H1 (cell line): Measurements from ENCODE around the gene KCP. TPM values are rescaled to one million over a fixed set of nuclear protein-coding genes. Genes with fewer than 3 reads are reported as not detected.
A peak's percentile ranks its signal among the peaks of the same experiment; 100 is the strongest.

ENCODE experiments used
- EZH2 ChIP-seq: fragments of 200-600 bp; sonication (generic); IDR thresholded peaks from 2 replicates; pipeline ENCODE4 v1.7.1; 2012; ENCODE audit warnings: low read depth, mild to moderate bottlenecking, moderate library complexity, low read length, inconsistent platforms; ENCODE audit not compliant: severe bottlenecking
- FOSL1 ChIP-seq: IDR thresholded peaks from 2 replicates; pipeline ENCODE4 v1.6.1; 2011; ENCODE audit warnings: mild to moderate bottlenecking, low read depth, low read length, moderate library complexity; ENCODE audit not compliant: insufficient read depth
- RAD21 ChIP-seq, 2 experiments: IDR thresholded peaks in 1 of 2; conservative IDR thresholded peaks in 1 of 2; 2 replicates each; pipeline ENCODE4 v1.6.1; 2011; ENCODE audit warnings: low read depth in 2 of 2, low read length in 2 of 2, improper control_type of control experiment in 1 of 2, inconsistent platforms in 1 of 2, mild to moderate bottlenecking in 1 of 2, moderate library complexity in 1 of 2
- polyA plus RNA-seq, 7 experiments: library from polyadenylated mRNA; depleted of rRNA in 3 of 7; stranded (reverse) in 5 of 7; unstranded in 2 of 7; fragments of >200 nt in 5 of 7; fragments of 200-250 nt in 2 of 7; gene quantifications; 1 replicate in 5 of 7; 2 replicates in 1 of 7; 4 replicates in 1 of 7; pipeline versions ENCODE4 v1.2.1 to v1.2.3, GENCODE V29; 2011 to 2013; ENCODE audit warnings: missing spikeins in 2 of 7, mixed read lengths in 2 of 7
- total RNA-seq: library from RNA; stranded (reverse); fragmentation: NEBNext Ultra II Directional; extraction: Animal tissue kit (Norgen Biotek cat#: 25700); gene quantifications from 2 replicates; pipeline ENCODE4 v1.2.1, GENCODE V29; 2021
- TF ChIP-seq, protein P1 (sequence below): fragments of 300-600 bp; sonication (generic); IDR thresholded peaks from 2 replicates; pipeline ENCODE4 v1.7.1; 2012; ENCODE audit warnings: low read length, moderate library complexity, mild to moderate bottlenecking, inconsistent platforms; ENCODE audit not compliant: insufficient replicate concordance
- TF ChIP-seq, protein P2 (sequence below): IDR thresholded peaks from 2 replicates; pipeline ENCODE4 v1.6.1; 2011; ENCODE audit warnings: low read depth, mild to moderate bottlenecking, low read length; ENCODE audit not compliant: insufficient read depth
- TF ChIP-seq, protein P3 (sequence below): IDR thresholded peaks from 2 replicates; pipeline ENCODE4 v1.6.1; 2011; ENCODE audit warnings: low read length, improper control_type of control experiment

KCP gene
- total and polyA plus RNA-seq, 2 of the 8 experiments (the other 6 are each of a cell fraction or from before 2014, with no cell fraction given), result 1.3 to 2.0 TPM

DNA sequence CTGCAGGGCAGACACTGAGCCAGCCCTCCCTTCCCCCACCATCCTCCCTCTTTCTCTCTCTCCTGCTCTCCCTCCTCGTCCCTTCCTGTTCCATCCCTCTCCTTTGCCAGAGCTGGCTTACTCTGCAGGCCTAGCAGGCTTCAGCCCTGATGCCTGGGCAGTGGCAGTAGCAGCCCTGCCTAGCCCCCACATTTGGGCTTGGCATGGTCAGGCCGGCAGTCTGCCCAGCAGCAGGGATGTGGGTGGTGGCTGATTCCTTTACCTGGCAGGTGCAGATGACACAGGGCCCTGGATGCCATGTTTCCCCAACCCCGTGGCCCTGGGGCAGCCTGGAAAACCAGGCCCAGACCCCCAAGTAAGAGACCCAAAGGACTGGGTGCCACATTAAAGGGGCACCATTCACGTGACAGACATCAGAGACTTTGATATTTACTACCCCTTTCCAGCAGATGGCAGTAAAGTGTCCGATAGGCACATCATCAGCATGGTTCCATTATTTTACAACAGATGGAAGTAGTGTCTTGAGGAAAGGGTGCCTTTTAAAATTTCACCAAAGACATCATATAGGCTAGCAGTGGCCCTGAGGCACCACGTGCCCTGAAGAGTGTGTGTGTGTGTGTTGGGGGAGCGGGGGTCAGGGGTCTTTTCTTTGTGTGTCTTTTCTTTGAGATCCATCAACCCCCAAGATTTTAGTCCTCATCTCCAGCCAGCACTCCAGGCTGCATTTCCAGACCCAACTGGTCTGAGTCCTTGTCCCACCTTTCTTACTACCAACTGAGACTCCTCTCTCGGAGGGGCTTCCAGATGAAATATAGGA, 5.9 kb downstream of the KCP start (continued):
- TF ChIP-seq, protein P1, sequence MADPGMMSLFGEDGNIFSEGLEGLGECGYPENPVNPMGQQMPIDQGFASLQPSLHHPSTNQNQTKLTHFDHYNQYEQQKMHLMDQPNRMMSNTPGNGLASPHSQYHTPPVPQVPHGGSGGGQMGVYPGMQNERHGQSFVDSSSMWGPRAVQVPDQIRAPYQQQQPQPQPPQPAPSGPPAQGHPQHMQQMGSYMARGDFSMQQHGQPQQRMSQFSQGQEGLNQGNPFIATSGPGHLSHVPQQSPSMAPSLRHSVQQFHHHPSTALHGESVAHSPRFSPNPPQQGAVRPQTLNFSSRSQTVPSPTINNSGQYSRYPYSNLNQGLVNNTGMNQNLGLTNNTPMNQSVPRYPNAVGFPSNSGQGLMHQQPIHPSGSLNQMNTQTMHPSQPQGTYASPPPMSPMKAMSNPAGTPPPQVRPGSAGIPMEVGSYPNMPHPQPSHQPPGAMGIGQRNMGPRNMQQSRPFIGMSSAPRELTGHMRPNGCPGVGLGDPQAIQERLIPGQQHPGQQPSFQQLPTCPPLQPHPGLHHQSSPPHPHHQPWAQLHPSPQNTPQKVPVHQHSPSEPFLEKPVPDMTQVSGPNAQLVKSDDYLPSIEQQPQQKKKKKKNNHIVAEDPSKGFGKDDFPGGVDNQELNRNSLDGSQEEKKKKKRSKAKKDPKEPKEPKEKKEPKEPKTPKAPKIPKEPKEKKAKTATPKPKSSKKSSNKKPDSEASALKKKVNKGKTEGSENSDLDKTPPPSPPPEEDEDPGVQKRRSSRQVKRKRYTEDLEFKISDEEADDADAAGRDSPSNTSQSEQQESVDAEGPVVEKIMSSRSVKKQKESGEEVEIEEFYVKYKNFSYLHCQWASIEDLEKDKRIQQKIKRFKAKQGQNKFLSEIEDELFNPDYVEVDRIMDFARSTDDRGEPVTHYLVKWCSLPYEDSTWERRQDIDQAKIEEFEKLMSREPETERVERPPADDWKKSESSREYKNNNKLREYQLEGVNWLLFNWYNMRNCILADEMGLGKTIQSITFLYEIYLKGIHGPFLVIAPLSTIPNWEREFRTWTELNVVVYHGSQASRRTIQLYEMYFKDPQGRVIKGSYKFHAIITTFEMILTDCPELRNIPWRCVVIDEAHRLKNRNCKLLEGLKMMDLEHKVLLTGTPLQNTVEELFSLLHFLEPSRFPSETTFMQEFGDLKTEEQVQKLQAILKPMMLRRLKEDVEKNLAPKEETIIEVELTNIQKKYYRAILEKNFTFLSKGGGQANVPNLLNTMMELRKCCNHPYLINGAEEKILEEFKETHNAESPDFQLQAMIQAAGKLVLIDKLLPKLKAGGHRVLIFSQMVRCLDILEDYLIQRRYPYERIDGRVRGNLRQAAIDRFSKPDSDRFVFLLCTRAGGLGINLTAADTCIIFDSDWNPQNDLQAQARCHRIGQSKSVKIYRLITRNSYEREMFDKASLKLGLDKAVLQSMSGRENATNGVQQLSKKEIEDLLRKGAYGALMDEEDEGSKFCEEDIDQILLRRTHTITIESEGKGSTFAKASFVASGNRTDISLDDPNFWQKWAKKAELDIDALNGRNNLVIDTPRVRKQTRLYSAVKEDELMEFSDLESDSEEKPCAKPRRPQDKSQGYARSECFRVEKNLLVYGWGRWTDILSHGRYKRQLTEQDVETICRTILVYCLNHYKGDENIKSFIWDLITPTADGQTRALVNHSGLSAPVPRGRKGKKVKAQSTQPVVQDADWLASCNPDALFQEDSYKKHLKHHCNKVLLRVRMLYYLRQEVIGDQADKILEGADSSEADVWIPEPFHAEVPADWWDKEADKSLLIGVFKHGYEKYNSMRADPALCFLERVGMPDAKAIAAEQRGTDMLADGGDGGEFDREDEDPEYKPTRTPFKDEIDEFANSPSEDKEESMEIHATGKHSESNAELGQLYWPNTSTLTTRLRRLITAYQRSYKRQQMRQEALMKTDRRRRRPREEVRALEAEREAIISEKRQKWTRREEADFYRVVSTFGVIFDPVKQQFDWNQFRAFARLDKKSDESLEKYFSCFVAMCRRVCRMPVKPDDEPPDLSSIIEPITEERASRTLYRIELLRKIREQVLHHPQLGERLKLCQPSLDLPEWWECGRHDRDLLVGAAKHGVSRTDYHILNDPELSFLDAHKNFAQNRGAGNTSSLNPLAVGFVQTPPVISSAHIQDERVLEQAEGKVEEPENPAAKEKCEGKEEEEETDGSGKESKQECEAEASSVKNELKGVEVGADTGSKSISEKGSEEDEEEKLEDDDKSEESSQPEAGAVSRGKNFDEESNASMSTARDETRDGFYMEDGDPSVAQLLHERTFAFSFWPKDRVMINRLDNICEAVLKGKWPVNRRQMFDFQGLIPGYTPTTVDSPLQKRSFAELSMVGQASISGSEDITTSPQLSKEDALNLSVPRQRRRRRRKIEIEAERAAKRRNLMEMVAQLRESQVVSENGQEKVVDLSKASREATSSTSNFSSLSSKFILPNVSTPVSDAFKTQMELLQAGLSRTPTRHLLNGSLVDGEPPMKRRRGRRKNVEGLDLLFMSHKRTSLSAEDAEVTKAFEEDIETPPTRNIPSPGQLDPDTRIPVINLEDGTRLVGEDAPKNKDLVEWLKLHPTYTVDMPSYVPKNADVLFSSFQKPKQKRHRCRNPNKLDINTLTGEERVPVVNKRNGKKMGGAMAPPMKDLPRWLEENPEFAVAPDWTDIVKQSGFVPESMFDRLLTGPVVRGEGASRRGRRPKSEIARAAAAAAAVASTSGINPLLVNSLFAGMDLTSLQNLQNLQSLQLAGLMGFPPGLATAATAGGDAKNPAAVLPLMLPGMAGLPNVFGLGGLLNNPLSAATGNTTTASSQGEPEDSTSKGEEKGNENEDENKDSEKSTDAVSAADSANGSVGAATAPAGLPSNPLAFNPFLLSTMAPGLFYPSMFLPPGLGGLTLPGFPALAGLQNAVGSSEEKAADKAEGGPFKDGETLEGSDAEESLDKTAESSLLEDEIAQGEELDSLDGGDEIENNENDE, result no peak
- TF ChIP-seq, protein P2, sequence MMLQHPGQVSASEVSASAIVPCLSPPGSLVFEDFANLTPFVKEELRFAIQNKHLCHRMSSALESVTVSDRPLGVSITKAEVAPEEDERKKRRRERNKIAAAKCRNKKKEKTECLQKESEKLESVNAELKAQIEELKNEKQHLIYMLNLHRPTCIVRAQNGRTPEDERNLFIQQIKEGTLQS, result peak; percentile 8; the same call in 1 of the 2 replicates
- TF ChIP-seq, protein P3, sequence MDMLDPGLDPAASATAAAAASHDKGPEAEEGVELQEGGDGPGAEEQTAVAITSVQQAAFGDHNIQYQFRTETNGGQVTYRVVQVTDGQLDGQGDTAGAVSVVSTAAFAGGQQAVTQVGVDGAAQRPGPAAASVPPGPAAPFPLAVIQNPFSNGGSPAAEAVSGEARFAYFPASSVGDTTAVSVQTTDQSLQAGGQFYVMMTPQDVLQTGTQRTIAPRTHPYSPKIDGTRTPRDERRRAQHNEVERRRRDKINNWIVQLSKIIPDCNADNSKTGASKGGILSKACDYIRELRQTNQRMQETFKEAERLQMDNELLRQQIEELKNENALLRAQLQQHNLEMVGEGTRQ, result peak; percentile 65
- TF ChIP-seq FOSL1, result no peak
- peak; percentile 71 for TF ChIP-seq RAD21 (IDR thresholded peaks at IDR 0.05 in 1 of 2, conservative IDR thresholded peaks at IDR 0.05 in 1 of 2; ENCODE audit: low read depth in 2 of 2, low read length in 2 of 2)
- no peak for TF ChIP-seq EZH2
